GM18951 (cell line): ENCODE measurements around the gene UCHL1.

Experiments used
- POLR2A ChIP-seq: IDR thresholded peaks from 4 replicates; pipeline ENCODE4 v1.6.1; 2011; ENCODE audit warnings: mild to moderate bottlenecking; ENCODE audit not compliant: insufficient read length, insufficient read depth; ENCODE audit errors: extremely low read depth
- in situ Hi-C: fragments of 300-500 bp; cut with MboI; formaldehyde crosslinking; loops from one replicate; pipeline ENCODE4 v1.12.0; 2022; ENCODE audit warnings: low sequenced_read_pairs, mixed read lengths, inconsistent platforms; ENCODE audit not compliant: unreplicated experiment

UCHL1 gene

DNA sequence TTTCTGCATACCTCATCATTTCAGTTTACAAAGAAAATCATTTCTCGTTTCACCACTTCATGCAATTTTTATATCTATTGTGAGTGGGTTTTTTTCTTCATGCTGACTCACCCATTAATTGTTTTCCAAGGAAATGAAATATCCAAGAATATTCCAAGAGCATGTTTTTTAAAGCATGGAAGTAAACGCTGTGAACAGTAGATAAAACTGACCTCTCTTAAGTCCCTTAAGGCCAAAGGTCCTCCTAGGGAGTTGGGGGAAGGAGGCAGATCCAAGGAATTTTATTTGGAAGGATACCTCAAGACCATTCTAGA lies 39.8 kb upstream of the UCHL1 start:
- in situ Hi-C loops: loop anchor here (5.0 kb wide), 1 partner anchor 245 kb away; no protein-coding TSS in a partner anchor
- no peak for TF ChIP-seq POLR2A

DNA sequence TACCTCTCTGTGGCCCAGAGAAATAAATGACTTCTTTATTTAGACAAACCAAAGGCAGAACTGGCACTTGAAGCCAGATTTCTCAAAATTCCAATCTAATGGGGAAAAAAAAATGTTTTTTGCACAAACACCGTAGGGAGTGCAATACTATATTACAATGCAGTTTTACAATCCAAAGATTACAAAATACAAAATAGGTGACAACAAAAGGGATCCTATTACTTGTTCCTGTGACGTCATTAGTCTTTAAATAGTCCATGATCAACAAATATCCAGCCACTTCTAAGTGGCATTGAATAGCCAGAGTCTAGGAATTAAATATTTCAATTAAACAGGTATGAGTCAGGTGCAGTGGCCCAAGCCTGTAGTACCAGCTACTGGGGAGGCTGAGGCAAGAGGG lies 39.4 kb upstream of the UCHL1 start:
- TF ChIP-seq POLR2A: no peak
- in situ Hi-C loops: loop anchor here (5.0 kb wide), 1 partner anchor 245 kb away; no protein-coding TSS in a partner anchor

DNA sequence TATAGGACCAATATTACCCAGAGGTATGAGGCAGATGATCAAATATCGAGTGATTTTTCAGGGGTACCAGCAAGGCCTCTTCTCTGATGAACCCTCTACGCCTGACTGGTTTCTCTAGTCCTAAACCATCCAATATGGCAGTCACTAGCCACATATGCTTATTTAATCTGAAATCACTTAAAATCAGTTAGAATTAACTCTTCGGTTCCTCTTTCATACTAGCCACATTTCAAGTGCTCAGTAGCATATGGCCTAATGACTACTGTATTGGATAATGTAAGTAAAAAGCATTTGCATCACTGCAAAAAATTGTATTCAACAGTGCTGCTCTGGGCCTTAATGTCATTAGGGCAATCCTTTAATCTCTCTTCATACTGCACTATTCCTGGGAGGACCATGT lies 38.0 kb upstream of the UCHL1 start:
- in situ Hi-C loops: loop anchor here (5.0 kb wide), 1 partner anchor 246 kb away; no protein-coding TSS in a partner anchor
- no peak for TF ChIP-seq POLR2A

DNA sequence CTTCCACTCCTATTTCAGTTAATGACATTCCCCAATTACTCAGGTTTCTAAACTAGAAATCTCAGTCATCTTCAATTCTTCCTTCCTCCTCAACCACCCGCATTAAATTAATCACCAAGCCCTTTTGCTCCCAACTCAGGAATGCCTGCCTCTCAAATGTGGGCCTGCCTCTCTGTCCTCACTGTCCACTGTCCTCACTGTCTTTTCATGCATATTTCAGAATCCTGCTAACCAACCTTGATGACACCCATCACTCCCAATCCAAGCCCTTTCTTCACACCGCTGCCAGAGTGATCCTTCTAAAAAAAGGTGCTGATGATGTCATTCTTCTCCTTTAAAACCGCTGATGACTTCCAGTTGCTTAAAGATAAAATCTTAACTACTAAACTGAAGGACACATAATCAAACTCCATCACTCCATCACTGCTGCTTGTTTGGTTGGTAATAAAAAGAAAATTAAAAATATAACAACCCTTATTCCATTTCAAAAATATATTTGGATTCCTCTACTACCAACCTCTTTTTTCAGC lies 37.2 kb upstream of the UCHL1 start:
- in situ Hi-C loops: loop anchor here (5.0 kb wide), 1 partner anchor 247 kb away; no protein-coding TSS in a partner anchor
- no peak for TF ChIP-seq POLR2A

DNA sequence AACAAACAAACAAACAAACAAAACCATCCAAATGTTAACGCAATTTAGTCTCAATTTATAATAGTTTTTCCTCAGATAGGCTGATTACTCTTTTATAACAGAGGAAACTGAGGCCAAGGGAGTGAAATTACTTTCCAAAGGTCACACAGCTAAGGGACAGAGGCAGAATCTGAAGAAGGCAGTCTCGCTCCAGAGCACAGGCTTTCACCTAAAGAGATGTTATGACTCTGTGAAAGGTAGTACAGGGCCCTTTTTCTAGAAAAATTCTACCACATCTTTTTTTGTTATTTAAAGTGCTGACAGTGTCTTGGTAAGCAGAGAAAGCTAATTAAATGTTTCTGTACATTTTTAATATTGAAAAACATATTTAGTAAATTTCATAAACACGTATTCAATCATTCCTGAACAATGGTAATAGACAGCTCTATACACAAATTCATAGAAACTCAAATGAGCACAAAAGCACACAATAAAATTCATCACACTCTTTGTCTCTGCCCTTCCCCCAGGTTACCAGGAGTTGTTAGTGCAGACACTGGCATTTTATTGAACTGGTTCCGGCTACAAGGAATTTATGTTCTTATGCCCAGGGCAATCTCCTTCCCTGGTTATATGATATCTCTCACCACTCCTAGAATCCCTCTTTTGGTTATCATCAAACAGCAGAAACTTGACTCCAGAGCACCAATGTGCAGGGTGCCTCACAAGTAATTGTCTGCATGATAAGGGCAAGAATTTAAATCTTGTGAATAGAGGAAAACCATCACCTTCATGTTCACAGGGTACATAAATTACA lies 34.7 kb upstream of the UCHL1 start:
- in situ Hi-C loops: no loop called here
- no peak for TF ChIP-seq POLR2A

DNA sequence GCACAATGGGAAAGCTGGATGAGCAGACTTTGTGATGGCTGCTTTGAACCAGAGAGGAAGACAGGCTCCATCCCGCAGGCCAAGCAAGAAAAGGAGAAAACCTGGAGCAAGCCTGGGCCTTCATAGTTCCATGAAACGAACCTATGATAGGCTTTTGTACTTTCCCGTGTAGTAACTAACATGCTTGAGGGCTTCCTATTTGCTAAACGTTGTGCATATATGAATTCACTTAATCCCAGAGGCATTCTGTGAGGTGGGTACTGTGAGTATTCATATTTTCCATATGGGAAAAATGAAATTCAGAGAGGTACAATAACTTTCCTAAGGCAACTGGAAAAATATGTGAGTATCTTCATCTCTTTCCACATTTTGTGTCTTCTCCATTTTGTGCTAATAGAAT lies 28.8 kb upstream of the UCHL1 start:
- in situ Hi-C loops: no loop called here

DNA sequence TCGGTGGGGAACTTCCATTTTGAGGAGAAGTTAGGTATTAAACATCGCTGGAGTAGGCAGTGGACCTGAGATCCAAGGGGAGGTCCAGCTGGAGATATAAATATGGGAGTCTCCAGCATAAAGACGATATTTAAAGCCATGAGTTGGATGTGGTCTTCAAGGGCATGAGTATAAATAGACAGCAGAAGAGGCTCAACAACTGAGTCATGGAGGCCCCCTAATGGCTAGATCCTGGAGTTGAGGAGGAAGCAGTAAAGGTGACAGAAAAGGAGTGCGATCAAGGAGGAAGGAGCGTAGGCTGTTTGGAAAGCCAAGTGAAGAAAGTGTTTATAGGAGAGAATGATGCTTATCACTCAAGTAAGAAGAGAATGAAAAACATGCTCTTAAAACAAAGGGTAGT lies 24.3 kb upstream of the UCHL1 start:
- in situ Hi-C loops: no loop called here
- TF ChIP-seq POLR2A: no peak

More for the DNA sequence above, 28.8 kb upstream of the UCHL1 start:
- TF ChIP-seq POLR2A: no peak

DNA sequence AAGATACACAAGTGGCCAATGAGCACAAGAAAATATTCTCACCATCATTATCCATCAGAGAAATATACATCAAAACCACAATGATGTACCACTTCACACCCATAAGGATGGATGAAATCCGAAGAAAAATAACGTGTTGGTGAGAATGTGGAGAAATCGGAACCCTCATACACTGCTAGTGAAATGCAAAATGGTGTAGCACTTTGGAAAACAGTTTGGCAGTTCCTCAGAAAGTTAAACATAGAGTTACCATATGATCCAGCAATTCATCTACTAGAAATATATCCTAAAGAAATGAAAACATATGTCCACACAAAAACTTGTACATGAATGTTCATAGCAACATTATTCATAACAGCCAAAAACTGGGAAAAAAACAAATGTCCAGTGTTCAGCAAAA lies 23.9 kb upstream of the UCHL1 start:
- in situ Hi-C loops: no loop called here
- TF ChIP-seq POLR2A: no peak

DNA sequence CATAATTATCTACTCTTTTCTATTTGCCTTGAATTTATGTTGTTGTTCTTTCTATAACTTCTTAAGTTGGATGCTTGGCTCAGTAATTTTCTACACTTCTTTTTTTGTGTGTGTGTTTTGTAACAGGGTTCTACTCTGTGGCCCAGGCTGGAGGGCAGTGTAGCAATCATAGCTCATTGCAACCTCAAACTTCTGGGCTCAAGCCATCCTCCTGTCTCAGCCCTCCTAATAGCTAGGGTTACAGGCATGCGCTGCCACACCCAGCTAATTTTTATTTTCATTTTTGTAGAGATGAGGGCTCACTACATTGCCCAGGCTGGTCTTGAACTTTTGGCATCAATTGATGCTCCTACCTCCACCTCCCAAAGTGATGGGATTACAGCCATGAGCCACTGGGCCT lies 20.7 kb upstream of the UCHL1 start:
- TF ChIP-seq POLR2A: no peak
- in situ Hi-C loops: no loop called here

DNA sequence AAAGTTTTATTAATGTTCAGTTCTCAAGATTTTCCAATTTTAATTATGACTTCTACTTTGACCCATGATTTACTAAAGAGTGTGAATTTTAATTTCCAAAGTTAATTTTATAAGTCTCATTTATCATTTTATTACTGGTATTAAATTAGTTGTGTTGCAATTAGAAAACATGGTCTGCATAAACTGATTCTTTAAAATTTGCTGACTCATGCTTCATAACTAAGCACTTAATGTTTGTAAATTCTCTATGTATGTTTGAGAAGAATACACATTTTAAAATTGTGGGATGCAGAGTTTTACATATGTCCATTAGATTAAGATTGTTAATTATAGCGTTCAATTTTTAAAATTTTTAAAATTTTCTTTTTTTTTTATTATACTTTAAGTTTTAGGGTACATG lies 20.2 kb upstream of the UCHL1 start:
- in situ Hi-C loops: no loop called here

DNA sequence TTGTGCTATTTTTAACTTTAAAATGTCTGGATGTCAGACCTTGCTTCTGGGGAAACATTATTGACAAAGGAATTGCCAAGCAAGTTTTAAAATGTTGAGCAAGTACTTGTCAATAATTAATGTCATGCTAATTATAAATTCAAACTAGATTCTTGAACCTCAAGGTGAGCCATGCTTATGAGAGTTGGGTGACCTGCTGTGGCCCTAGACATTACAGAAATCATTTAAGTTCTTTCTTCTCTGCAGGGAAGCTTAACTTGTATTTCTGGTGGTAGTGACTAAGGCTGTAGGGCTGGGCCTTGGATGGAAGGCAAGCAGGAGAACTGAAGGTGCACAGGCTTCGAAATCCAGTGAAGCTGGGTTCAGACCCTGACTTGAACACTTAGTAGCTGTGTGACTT lies 14.8 kb upstream of the UCHL1 start:
- in situ Hi-C loops: no loop called here
- TF ChIP-seq POLR2A: no peak

More for the DNA sequence above, 20.2 kb upstream of the UCHL1 start:
- no peak for TF ChIP-seq POLR2A

DNA sequence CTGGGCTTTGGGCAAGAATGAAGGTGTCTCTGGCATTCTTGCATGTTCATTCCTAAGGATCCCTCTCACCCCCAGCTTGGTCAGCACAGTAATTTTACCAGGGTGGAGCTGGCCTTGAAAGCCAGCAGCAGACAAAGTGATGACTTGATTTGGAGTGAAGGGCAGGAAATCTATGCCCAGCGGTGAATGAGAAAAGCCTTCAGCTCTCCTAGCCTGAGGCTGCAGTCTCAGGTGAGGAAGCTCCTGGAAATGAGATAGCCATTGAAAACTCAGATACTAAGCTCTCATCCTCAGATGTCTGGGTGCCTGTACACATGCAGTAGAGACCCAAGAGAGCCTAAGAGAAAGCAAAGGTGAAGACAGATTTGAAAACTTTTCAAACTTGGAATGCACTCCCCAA lies 10.7 kb upstream of the UCHL1 start:
- TF ChIP-seq POLR2A: no peak
- in situ Hi-C loops: no loop called here

DNA sequence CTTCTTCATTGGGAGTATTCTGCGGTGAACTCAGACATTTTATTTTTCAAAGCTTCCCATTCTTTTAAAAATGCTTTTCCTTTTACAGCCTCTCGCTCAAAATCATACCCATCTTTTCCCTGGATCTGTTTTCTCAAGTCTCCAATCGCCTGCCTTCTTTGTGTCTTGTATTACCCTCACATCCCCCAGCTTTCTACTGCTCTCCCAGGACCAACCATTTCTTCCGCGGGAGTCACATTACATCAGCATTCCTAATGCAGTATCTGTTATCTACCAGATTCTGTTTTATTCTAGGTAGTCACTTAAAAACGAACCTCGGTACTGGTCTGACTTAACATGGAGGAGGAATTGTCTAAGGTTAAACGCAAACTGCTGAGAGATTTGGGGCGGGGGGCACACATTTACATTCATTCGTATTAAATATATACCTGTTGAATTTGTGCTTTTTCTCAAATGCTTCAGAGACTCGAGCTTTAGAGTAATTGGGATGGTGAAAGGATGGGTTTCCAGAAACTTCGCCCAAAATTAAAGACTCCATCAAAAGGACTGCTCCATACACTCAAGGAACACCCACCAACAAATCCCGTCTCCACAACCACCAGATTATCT lies 493 bp upstream of the UCHL1 start:
- in situ Hi-C loops: no loop called here

DNA sequence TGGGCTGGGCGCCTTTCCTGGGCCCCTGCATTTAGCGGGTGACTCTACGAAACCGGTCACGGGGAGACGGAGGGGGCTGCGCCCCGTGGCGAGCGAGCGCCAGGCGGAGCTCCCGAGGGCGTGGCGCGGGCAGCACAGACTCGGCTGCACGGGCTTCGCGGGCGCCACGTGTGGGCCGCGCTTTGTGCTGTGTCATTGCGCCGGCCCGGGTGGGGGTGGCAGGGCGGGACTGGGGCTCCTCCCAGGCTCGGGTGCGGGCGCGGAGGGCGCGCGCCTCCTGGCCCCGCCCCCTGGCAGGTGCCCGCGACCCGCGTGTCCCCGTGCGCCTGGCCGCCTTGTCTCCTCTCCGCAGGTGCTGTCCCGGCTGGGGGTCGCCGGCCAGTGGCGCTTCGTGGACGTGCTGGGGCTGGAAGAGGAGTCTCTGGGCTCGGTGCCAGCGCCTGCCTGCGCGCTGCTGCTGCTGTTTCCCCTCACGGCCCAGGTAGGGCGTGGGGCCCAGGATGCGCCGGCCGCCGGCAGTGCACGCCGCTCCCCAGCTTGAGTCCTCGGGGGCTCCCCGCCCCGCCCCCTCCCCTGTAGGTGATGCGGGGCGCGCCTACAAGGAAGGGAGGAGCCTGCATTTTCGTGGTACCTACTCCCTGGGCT lies 651 bp downstream of the UCHL1 start:
- TF ChIP-seq POLR2A: no peak
- in situ Hi-C loops: no loop called here

More for the DNA sequence above, 493 bp upstream of the UCHL1 start:
- no peak for TF ChIP-seq POLR2A

DNA sequence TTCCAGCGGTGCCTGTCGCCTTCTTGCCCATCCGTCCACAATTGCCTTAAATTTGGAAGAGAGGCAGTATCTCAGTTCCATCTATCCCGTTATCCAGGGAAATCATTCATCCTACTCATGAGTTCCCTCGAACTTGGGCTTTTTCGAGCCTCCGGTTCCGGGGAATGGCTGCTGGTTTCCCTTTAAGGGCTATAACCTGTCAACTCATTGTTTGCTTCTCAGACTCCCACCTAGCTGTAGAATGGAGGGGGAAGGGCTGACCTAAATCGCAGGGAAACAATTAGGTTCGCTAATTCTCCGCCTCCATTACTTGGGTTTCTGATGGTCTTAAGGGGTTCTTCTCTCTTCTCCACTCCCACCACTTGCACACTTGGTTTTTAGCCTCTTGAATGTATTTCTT lies 1.2 kb downstream of the UCHL1 start:
- in situ Hi-C loops: no loop called here
- TF ChIP-seq POLR2A: no peak
